Renal cortex interstitium (tissue), 11 donors: ENCODE data around the gene RNASEH2C. TPM values are rescaled to one million over a fixed set of nuclear protein-coding genes. Genes with fewer than 3 reads are reported as not detected.
"Not testable (repeated sequence)": the region's sequence is repeated elsewhere in the genome, so short reads cannot be mapped to it uniquely, and the experiment has no call there.

Source experiments
- DNase-seq, 11 donors: peaks; one replicate each; pipeline ENCODE4 v3.0.0-alpha.2; 2013; ENCODE audit warnings: low read depth in 9 of 11, low spot score in 4 of 11; ENCODE audit errors: extremely low read depth in 1 of 11
- polyA plus RNA-seq, 3 donors: library from polyadenylated mRNA; unstranded; fragments of 120-200 nt; gene quantifications; one replicate each; pipeline ENCODE4 v1.2.1, GENCODE V29; 2013; ENCODE audit not compliant: insufficient read length in 3 of 3

The RNASEH2C gene
- polyA plus RNA-seq, 3 donors: 36.1 to 53.4 (median 42.0) TPM

- DNase-seq: no peak
Observed at GRCh38 chr11:65730461-65730860, 9.9 kb upstream of the RNASEH2C start.

- DNase-seq: no peak
Observed at GRCh38 chr11:65727865-65728264, 7.3 kb upstream of the RNASEH2C start.

- DNase-seq: no peak
Observed at GRCh38 chr11:65726660-65727059, 6.1 kb upstream of the RNASEH2C start.

GRCh38 chr11:65722261-65722660 is 1.7 kb upstream of the RNASEH2C start:
- no peak for DNase-seq

- DNase-seq: no peak
Observed at GRCh38 chr11:65719871-65720210, 757 bp downstream of the RNASEH2C start.

- no peak for DNase-seq
Observed at GRCh38 chr11:65718964-65719492, 1.6 kb downstream of the RNASEH2C start.

GRCh38 chr11:65718531-65718930 is 2.1 kb downstream of the RNASEH2C start:
- no peak for DNase-seq

GRCh38 chr11:65717906-65718305 is 2.7 kb downstream of the RNASEH2C start:
- DNase-seq: no peak

- DNase-seq: no peak
Observed at GRCh38 chr11:65716774-65717405, 3.7 kb downstream of the RNASEH2C start.

- DNase-seq: no peak
Observed at GRCh38 chr11:65716302-65716701, 4.3 kb downstream of the RNASEH2C start.

GRCh38 chr11:65714433-65714832 is 6.2 kb downstream of the RNASEH2C start:
- DNase-seq: no peak

GRCh38 chr11:65713212-65713969 is 7.2 kb downstream of the RNASEH2C start:
- DNase-seq: no peak

- DNase-seq: no peak
Observed at GRCh38 chr11:65712633-65713076, 7.9 kb downstream of the RNASEH2C start.

- DNase-seq: peak; percentile 95 to 99 (median 97)
Observed at GRCh38 chr11:65711785-65712632, 8.6 kb downstream of the RNASEH2C start, which contains the start of gene KAT5. Gene KAT5 (plus strand): TSS chr11:65712252. CDS start chr11:65712268, 16 bp downstream.

GRCh38 chr11:65710421-65710820 is 10.2 kb downstream of the RNASEH2C start:
- no peak for DNase-seq

- DNase-seq: no peak
Observed at GRCh38 chr11:65709661-65710060, 10.9 kb downstream of the RNASEH2C start.

GRCh38 chr11:65708451-65708850 is 12.1 kb downstream of the RNASEH2C start:
- DNase-seq: no peak

- not testable (repeated sequence) for DNase-seq
Observed at GRCh38 chr11:65707002-65707401, 13.6 kb downstream of the RNASEH2C start.

GRCh38 chr11:65706303-65706763 is 14.3 kb downstream of the RNASEH2C start:
- not testable (repeated sequence) for DNase-seq
